Stimulated activated CD4-positive, alpha-beta T cell treated with anti-CD3 and anti-CD28 coated beads, TNF-alpha, amount 100 ng/mL, for 1 hour (primary cell): Measurements from ENCODE around the gene CES2.
"Not testable (repeated sequence)": the region's sequence is repeated elsewhere in the genome, so short reads cannot be mapped to it uniquely, and the experiment has no call there.

Experiments used
- DNase-seq, 3 donors: peaks; one replicate each; pipeline ENCODE4 v3.0.0-alpha.2; 2020; ENCODE audit warnings: low read depth in 3 of 3, low spot score in 1 of 3

Gene CES2

GRCh38 chr16:66934138-66934838, 1.0 kb upstream of the CES2 start, which contains the start of gene CIAO2B:
CIAO2B (minus strand) TSS chr16:66934402; CDS start chr16:66934364, 38 bp downstream.
- DNase-seq: peak; percentile 62 to 86 (median 79)

- not testable (repeated sequence) for DNase-seq
These were observed 440 bp upstream of the CES2 start for GRCh38 chr16:66934839-66935313.

- no peak for DNase-seq
These were observed 1.1 kb downstream of the CES2 start for GRCh38 chr16:66936462-66936861.

GRCh38 chr16:66936889-66937554, 1.7 kb downstream of the CES2 start:
- DNase-seq: no peak

GRCh38 chr16:66937725-66938337, 2.5 kb downstream of the CES2 start:
- DNase-seq: no peak

- DNase-seq: no peak
These were observed 4.0 kb downstream of the CES2 start for GRCh38 chr16:66939366-66939765.

- no peak for DNase-seq
These were observed 4.9 kb downstream of the CES2 start for GRCh38 chr16:66940236-66940635.

GRCh38 chr16:66942981-66943380, 7.7 kb downstream of the CES2 start:
- no peak for DNase-seq

GRCh38 chr16:66943426-66944053, 8.2 kb downstream of the CES2 start:
- no peak for DNase-seq

GRCh38 chr16:66944054-66944441, 8.7 kb downstream of the CES2 start:
- no peak for DNase-seq

- DNase-seq: not testable (repeated sequence)
These were observed 9.7 kb downstream of the CES2 start for GRCh38 chr16:66944971-66945370.

- DNase-seq: no peak
These were observed 10.6 kb downstream of the CES2 start for GRCh38 chr16:66945939-66946338.

- no peak for DNase-seq
These were observed 11.2 kb downstream of the CES2 start for GRCh38 chr16:66946541-66946940.

GRCh38 chr16:66946974-66947301, 11.6 kb downstream of the CES2 start:
- no peak for DNase-seq

- DNase-seq: peak; percentile 48 to 72 (median 62)
These were observed 12.2 kb downstream of the CES2 start for GRCh38 chr16:66947302-66948065.

GRCh38 chr16:66948134-66948836, 13.0 kb downstream of the CES2 start:
- DNase-seq: no peak

- no peak for DNase-seq
These were observed 13.5 kb downstream of the CES2 start for GRCh38 chr16:66948837-66949225.

GRCh38 chr16:66949472-66949871, 14.2 kb downstream of the CES2 start:
- DNase-seq: no peak

GRCh38 chr16:66950437-66950836, 15.1 kb downstream of the CES2 start:
- DNase-seq: no peak

- no peak for DNase-seq
These were observed 15.9 kb downstream of the CES2 start for GRCh38 chr16:66950971-66951790.
